Left lung (tissue), 10 donors: ENCODE results near the gene EPHA2. TPM values are rescaled to one million over a fixed set of nuclear protein-coding genes. Genes with fewer than 3 reads are reported as not detected.

ENCODE experiments used
- ATAC-seq: fragments of 200-7000 bp; cut with Tn5 transposase; one replicate; pipeline ENCODE4 v1.9.1; 2020; ENCODE audit warnings: moderate library complexity
- DNase-seq, 4 donors: peaks; one replicate each; pipeline ENCODE4 v3.0.0-alpha.2; 2013 to 2020
- H3K27ac ChIP-seq, 2 donors: fragments of 200-600 bp; sonication (generic) in 1 of 2; one replicate each; pipeline versions ENCODE4 v1.5.0 to v1.8.0; 2020 to 2021
- H3K27me3 ChIP-seq, 2 donors: fragments of 200-600 bp; sonication (generic) in 1 of 2; one replicate each; pipeline versions ENCODE4 v1.5.0 to v1.8.0; 2020 to 2021
- H3K36me3 ChIP-seq, 2 donors: fragments of 200-600 bp; sonication (generic) in 1 of 2; one replicate each; pipeline versions ENCODE4 v1.5.0 to v1.8.0; 2020 to 2021
- H3K4me1 ChIP-seq, 2 donors: fragments of 200-600 bp; one replicate each; pipeline ENCODE4 v1.8.0; 2021
- H3K4me3 ChIP-seq, 2 donors: fragments of 200-600 bp; sonication (generic) in 1 of 2; one replicate each; pipeline versions ENCODE4 v1.5.0 to v1.8.0; 2020 to 2021; ENCODE audit warnings: mild to moderate bottlenecking in 1 of 2
- H3K9me3 ChIP-seq, 2 donors: fragments of 200-600 bp; sonication (generic) in 1 of 2; one replicate each; pipeline versions ENCODE4 v1.5.0 to v1.8.0; 2020 to 2021
- intact Hi-C, 2 donors: fragments of 100-400 bp; cut with DNase I; formaldehyde crosslinking; loops; one replicate each; pipeline versions ENCODE4 v1.11.2 to v1.14.2; 2022
- polyA plus RNA-seq, 6 donors: library from polyadenylated mRNA; unstranded; fragments of 120-200 nt; gene quantifications; one replicate each; pipeline ENCODE4 v1.2.1, GENCODE V29; 2013; ENCODE audit not compliant: insufficient read length in 6 of 6
- total RNA-seq, 2 donors: library from RNA; stranded (reverse); fragmentation: NEBNext Ultra II Directional; extraction: Animal tissue kit (Norgen Biotek cat#: 25700); gene quantifications; one replicate each; pipeline ENCODE4 v1.2.1, GENCODE V29; 2021
- TF ChIP-seq, protein P1 (sequence below), 2 donors: fragments of 200-600 bp; sonication (generic) in 1 of 2; IDR thresholded peaks; one replicate each; pipeline versions ENCODE4 v1.5.0 to v1.8.0; 2021; ENCODE audit warnings: antibody characterized with exemption in 2 of 2
- donor health status: DM: no; HTN: yes; CAD: no.
- donor health status: DM: no; HTN: no; CAD: no.

EPHA2 gene
- total and polyA plus RNA-seq, 8 donors = 12.6 to 62.6 (median 33.9) TPM

DNA sequence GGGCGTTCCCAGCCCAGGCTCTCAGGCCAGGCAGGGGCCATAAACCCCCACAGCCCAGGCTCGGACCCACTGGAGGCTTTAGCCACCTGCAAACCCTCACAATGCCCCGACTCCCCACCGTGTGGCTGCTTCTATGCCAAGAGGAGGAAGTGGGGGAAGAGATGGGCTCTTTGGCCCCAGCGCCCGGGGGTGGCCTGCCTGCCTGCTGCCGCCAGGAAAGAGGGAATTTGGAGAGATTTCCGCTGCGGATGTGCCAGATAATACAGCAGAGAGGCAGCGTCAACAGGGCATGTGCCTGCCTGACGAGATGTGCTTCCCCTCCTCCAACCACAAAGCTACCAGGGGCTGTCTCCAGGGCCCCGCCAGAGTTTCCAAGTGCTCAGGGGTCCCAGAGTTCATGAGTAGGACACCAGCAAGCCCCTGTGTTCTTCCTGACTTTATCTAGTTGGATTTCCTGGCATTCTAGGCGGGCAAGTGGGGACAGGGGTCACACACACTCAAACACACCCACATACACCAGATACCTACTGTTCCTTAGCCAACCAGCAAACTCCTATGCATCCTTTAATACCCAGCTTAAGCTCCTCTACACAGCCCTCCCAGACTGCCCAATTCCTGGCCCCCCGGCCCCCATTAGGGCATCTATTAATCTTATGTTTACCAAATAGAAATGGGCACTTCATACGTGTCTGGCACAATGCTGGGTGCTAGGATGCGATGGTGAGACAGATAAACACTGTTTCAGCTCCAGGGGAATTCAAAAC is 14.1 kb downstream of the EPHA2 start:
- DNase-seq (peak in 1 of 4 donors; percentile 65), ATAC-seq (no peak)
- no peaks in the 10 kb centered on the region for H3K9me3 ChIP-seq
- no peaks in the 10 kb centered on the region for H3K27me3 ChIP-seq
- H3K4me3 ChIP-seq = no peak overlapping the region
- peak overlapping the region; percentile 58 to 65 for H3K27ac ChIP-seq
- intact Hi-C loops = no loop called here
- peaks cover 0 to 15% of the 10 kb centered on the region in 2 donors for H3K36me3 ChIP-seq
- TF ChIP-seq, protein P1, sequence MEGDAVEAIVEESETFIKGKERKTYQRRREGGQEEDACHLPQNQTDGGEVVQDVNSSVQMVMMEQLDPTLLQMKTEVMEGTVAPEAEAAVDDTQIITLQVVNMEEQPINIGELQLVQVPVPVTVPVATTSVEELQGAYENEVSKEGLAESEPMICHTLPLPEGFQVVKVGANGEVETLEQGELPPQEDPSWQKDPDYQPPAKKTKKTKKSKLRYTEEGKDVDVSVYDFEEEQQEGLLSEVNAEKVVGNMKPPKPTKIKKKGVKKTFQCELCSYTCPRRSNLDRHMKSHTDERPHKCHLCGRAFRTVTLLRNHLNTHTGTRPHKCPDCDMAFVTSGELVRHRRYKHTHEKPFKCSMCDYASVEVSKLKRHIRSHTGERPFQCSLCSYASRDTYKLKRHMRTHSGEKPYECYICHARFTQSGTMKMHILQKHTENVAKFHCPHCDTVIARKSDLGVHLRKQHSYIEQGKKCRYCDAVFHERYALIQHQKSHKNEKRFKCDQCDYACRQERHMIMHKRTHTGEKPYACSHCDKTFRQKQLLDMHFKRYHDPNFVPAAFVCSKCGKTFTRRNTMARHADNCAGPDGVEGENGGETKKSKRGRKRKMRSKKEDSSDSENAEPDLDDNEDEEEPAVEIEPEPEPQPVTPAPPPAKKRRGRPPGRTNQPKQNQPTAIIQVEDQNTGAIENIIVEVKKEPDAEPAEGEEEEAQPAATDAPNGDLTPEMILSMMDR (IDR thresholded peaks at IDR 0.05) = no peak
- H3K4me1 ChIP-seq = peaks cover 64 to 76% of the 10 kb centered on the region in 2 donors

DNA sequence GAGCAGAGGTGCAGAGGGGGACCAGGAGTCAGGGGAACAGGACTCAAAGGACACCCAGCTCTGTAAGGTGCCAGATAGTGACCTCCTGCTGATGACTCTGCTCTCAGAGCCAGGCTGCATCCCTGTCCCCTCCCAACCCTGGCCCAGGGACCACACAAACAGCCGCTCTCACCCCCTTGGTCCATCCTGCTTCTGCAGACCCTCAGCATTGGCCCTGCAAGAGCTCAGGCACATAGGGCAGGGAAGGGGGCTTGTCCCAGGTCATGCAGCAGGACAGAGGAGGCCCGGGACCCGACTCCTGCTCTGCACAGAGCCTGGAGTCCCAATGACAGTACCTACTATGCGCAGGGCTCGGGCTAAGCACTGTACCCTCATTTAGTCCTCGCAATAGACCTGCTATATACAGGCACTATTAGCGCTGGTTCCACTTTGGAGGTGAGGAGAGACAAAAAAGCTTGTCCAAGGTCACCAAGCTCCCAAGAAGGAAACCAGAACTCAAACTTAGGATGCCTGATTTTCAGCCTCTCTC is 15.7 kb downstream of the EPHA2 start:
- peaks cover 48 to 60% of the 10 kb centered on the region in 2 donors for H3K4me1 ChIP-seq
- H3K27me3 ChIP-seq = no peaks in the 10 kb centered on the region
- DNase-seq (peak in 1 of 4 donors; percentile 47), ATAC-seq (no peak)
- no peaks in the 10 kb centered on the region for H3K9me3 ChIP-seq
- TF ChIP-seq, protein P1 (IDR thresholded peaks at IDR 0.05) = no peak
- H3K4me3 ChIP-seq = no peak overlapping the region
- peak overlapping the region; percentile 60 to 65 for H3K27ac ChIP-seq
- H3K36me3 ChIP-seq = peaks cover 0 to 27% of the 10 kb centered on the region in 2 donors
- intact Hi-C loops = no loop called here

DNA sequence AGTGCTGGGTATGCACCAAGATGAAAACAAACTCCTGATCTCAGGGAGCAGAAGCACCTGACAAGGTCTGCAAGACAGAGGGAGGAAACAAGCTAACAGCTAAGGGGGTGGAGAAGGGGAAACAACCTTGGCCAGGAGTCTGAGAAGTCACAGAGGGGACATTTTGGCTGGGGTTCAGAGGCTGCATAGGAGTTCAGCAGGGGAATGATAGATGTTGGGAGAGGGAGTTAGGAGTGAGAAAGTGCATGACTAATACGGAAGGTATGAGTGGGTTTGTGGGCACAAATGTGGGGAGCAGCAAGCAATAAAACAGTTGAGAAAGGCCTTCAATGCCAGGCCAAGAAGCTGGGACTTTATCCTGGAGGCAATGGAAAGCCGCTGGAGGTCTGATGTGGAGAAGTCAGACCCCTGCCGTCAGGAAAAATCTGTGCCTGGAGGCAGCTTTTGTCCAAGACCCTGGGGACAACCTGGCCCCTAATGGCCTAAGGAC is 16.4 kb downstream of the EPHA2 start:
- Histone ChIP-seq H3K27ac (peak overlapping the region; percentile 26 to 60), H3K4me3 (no peak overlapping the region), H3K4me1 (peaks cover 42 to 54% of the 10 kb centered on the region in 2 donors), H3K27me3 (no peaks in the 10 kb centered on the region), H3K36me3 (peaks cover 0 to 33% of the 10 kb centered on the region in 2 donors), H3K9me3 (no peaks in the 10 kb centered on the region)
- ATAC-seq = no peak
- DNase-seq = no peak
- TF ChIP-seq, protein P1 (IDR thresholded peaks at IDR 0.05) = no peak
- intact Hi-C loops = no loop called here

DNA sequence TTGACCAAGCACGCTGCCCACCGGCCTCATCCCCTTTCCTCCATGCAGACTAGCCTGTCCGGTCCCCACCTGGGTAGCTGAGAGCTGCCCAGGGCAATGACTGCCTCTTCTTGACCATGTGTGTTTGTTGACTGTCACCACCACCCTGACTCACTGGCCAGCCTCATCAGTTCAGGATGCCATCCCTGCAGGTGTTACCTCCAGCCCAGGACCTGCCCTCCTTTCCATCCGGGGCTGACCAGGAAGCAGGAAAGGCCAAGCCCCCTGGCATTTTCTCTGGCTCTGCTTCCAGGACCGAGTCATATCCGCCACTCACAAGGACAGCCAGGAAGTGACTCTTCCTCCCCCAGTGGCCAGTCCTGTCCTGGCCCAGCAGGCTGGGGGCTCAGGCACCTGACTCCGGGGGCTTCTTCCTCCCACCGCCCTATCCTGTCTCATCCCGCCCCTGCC is 17.1 kb downstream of the EPHA2 start:
- H3K4me3 ChIP-seq = no peak overlapping the region
- ATAC-seq = no peak
- H3K27me3 ChIP-seq = no peaks in the 10 kb centered on the region
- DNase-seq = peak in 1 of 4 donors; percentile 68
- TF ChIP-seq, protein P1 (IDR thresholded peaks at IDR 0.05) = no peak
- H3K9me3 ChIP-seq = no peaks in the 10 kb centered on the region
- H3K36me3 ChIP-seq = peaks cover 0 to 41% of the 10 kb centered on the region in 2 donors
- H3K4me1 ChIP-seq = peaks cover 35 to 48% of the 10 kb centered on the region in 2 donors
- H3K27ac ChIP-seq = peak overlapping the region; percentile 26 to 60
- intact Hi-C loops = no loop called here

DNA sequence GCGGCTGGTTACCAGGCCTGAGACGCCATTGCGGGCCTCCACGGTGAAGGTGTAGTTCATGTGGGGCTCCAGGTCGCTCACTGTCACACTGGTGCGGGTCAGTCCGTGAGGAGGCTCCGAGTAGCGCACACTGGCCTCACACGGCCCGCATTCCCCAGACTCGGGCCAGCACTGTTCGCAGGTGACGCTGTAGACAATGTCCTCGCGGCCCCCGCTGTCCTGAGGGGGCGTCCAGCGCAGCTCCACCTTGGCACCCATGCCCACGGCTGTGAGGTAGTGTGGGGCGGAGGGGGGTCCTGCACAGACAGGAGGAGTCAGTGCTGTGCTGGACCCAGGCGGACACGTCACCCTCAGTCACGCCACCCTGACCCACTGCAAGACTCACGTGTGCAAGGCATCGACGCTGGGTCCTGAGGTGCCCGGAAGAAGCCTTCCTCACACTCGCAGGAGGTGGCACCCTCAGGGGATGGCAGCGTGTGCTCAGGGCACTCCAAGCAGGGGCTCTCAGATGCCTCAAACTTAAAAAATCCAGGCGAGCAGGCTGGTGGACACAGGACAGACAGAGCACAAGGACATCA is 17.9 kb downstream of the EPHA2 start:
- H3K9me3 ChIP-seq = no peaks in the 10 kb centered on the region
- TF ChIP-seq, protein P1 (IDR thresholded peaks at IDR 0.05) = no peak
- peaks cover 31 to 40% of the 10 kb centered on the region in 2 donors for H3K4me1 ChIP-seq
- H3K36me3 ChIP-seq = peaks cover 0 to 49% of the 10 kb centered on the region in 2 donors
- ATAC-seq = no peak
- intact Hi-C loops = no loop called here
- no peak overlapping the region for H3K4me3 ChIP-seq
- no peak overlapping the region for H3K27ac ChIP-seq
- H3K27me3 ChIP-seq = no peaks in the 10 kb centered on the region
- peak in 1 of 4 donors; percentile 72 for DNase-seq
